ENCODE data around the gene BLTP3B. TPM values are rescaled to one million over a fixed set of nuclear protein-coding genes. Genes with fewer than 3 reads are reported as not detected.

The BLTP3B gene
- total and polyA plus RNA-seq, 2 experiments from 2014 or later = 14.9 to 31.0 TPM

- Histone ChIP-seq H2AFZ (no peak overlapping the region), H3K4me2 (ENCODE audit: unreplicated experiment) (no peak overlapping the region), H3K79me2 (ENCODE audit: insufficient read depth) (peaks cover 99% of the 10 kb centered on the region), H3K9me2 (ENCODE audit: insufficient read depth) (no peaks in the 10 kb centered on the region), H3K9me3 (ENCODE audit: low read depth) (no peaks in the 10 kb centered on the region), H3K27me3 (replicated peaks; ENCODE audit: insufficient read depth) (no peaks in the 10 kb centered on the region), H3K4me3 (no peak overlapping the region), H3F3A (ENCODE audit: insufficient read depth) (no peaks in the 10 kb centered on the region), H3K4me1 (ENCODE audit: insufficient read depth) (no peaks in the 10 kb centered on the region), H3K36me3 (ENCODE audit: low read depth) (no peaks in the 10 kb centered on the region), H3K9ac (no peak overlapping the region), H3K27ac (no peak overlapping the region), H4K20me1 (ENCODE audit: insufficient read depth) (no peaks in the 10 kb centered on the region; the same call in 1 of the 2 replicates)
- TF ChIP-seq EZH2 (IDR thresholded peaks at IDR 0.05; ENCODE audit: insufficient read depth, poor library complexity, severe bottlenecking) = no peak
- no peak for TF ChIP-seq EZH2phosphoT487 (IDR thresholded peaks at IDR 0.05; ENCODE audit: insufficient read depth, low read depth)
- no peak for DNase-seq
- in situ Hi-C loops (cut with MboI) = no loop called here
- WGBS, 2 experiments (ENCODE audit: low coverage in 1 of 2, low lambda C conversion rate in 2 of 2, missing lambda C conversion rate in 2 of 2) = 93 to 100% methylated on average over 1 of the region's 1 CpG
These were observed 22.3 kb downstream of the BLTP3B start for GRCh38 chr12:100120355-100120754.

- H3K4me1 ChIP-seq (ENCODE audit: insufficient read depth) = peaks cover 8% of the 10 kb centered on the region
- H3K27me3 ChIP-seq (replicated peaks; ENCODE audit: insufficient read depth) = no peaks in the 10 kb centered on the region
- H3K9ac ChIP-seq = no peak overlapping the region
- in situ Hi-C loops (cut with MboI) = no loop called here
- WGBS, 2 experiments (ENCODE audit: low coverage in 1 of 2, low lambda C conversion rate in 2 of 2, missing lambda C conversion rate in 2 of 2) = 96 to 99% methylated on average over 8 of the region's 8 CpGs
- H3K27ac ChIP-seq = no peak overlapping the region
- H3K9me2 ChIP-seq (ENCODE audit: insufficient read depth) = no peaks in the 10 kb centered on the region
- peaks cover 7% of the 10 kb centered on the region; the same call in 1 of the 2 replicates for H3F3A ChIP-seq (ENCODE audit: insufficient read depth)
- H3K4me3 ChIP-seq = no peak overlapping the region
- no peaks in the 10 kb centered on the region for H3K9me3 ChIP-seq (ENCODE audit: low read depth)
- TF ChIP-seq EZH2 (IDR thresholded peaks at IDR 0.05; ENCODE audit: insufficient read depth, poor library complexity, severe bottlenecking) = no peak
- H3K36me3 ChIP-seq (ENCODE audit: low read depth) = no peaks in the 10 kb centered on the region
- DNase-seq = no peak
- H2AFZ ChIP-seq = no peak overlapping the region
- H3K4me2 ChIP-seq (ENCODE audit: unreplicated experiment) = no peak overlapping the region
- peaks cover 3% of the 10 kb centered on the region; the same call in 1 of the 2 replicates for H4K20me1 ChIP-seq (ENCODE audit: insufficient read depth)
- H3K79me2 ChIP-seq (ENCODE audit: insufficient read depth) = peaks cover 100% of the 10 kb centered on the region
These were observed 27.4 kb downstream of the BLTP3B start for GRCh38 chr12:100115291-100115690.

GRCh38 chr12:100114574-100114973 lies 28.1 kb downstream of the BLTP3B start:
- peaks cover 100% of the 10 kb centered on the region for H3K79me2 ChIP-seq (ENCODE audit: insufficient read depth)
- no peak for DNase-seq
- no peaks in the 10 kb centered on the region for H3K9me3 ChIP-seq (ENCODE audit: low read depth)
- in situ Hi-C loops (cut with MboI) = no loop called here
- peaks cover 8% of the 10 kb centered on the region for H3K4me1 ChIP-seq (ENCODE audit: insufficient read depth)
- peaks cover 3% of the 10 kb centered on the region; the same call in 1 of the 2 replicates for H4K20me1 ChIP-seq (ENCODE audit: insufficient read depth)
- H3K4me2 ChIP-seq (ENCODE audit: unreplicated experiment) = no peak overlapping the region
- H3K27me3 ChIP-seq (replicated peaks; ENCODE audit: insufficient read depth) = no peaks in the 10 kb centered on the region
- TF ChIP-seq EZH2 (IDR thresholded peaks at IDR 0.05; ENCODE audit: insufficient read depth, poor library complexity, severe bottlenecking) (no peak), EZH2phosphoT487 (IDR thresholded peaks at IDR 0.05; ENCODE audit: insufficient read depth, low read depth) (no peak)
- no peak overlapping the region for H3K4me3 ChIP-seq
- no peak overlapping the region for H3K9ac ChIP-seq
- H2AFZ ChIP-seq = no peak overlapping the region
- H3K36me3 ChIP-seq (ENCODE audit: low read depth) = no peaks in the 10 kb centered on the region
- H3F3A ChIP-seq (ENCODE audit: insufficient read depth) = peaks cover 7% of the 10 kb centered on the region; the same call in 1 of the 2 replicates
- no peaks in the 10 kb centered on the region for H3K9me2 ChIP-seq (ENCODE audit: insufficient read depth)
- no peak overlapping the region for H3K27ac ChIP-seq

GRCh38 chr12:100110276-100110675 lies 32.4 kb downstream of the BLTP3B start:
- H4K20me1 ChIP-seq (ENCODE audit: insufficient read depth) = peaks cover 3% of the 10 kb centered on the region; the same call in 1 of the 2 replicates
- no peak overlapping the region for H3K9ac ChIP-seq
- peaks cover 94% of the 10 kb centered on the region for H3K79me2 ChIP-seq (ENCODE audit: insufficient read depth)
- H3K4me2 ChIP-seq (ENCODE audit: unreplicated experiment) = no peak overlapping the region
- in situ Hi-C loops (cut with MboI) = no loop called here
- peaks cover 13% of the 10 kb centered on the region for H3K4me1 ChIP-seq (ENCODE audit: insufficient read depth)
- no peak for DNase-seq
- H3K9me3 ChIP-seq (ENCODE audit: low read depth) = no peaks in the 10 kb centered on the region
- no peak overlapping the region for H3K4me3 ChIP-seq
- no peaks in the 10 kb centered on the region for H3K27me3 ChIP-seq (replicated peaks; ENCODE audit: insufficient read depth)
- H3F3A ChIP-seq (ENCODE audit: insufficient read depth) = peaks cover 7% of the 10 kb centered on the region; the same call in 1 of the 2 replicates
- no peak overlapping the region for H2AFZ ChIP-seq
- H3K36me3 ChIP-seq (ENCODE audit: low read depth) = no peaks in the 10 kb centered on the region
- no peaks in the 10 kb centered on the region for H3K9me2 ChIP-seq (ENCODE audit: insufficient read depth)
- no peak overlapping the region for H3K27ac ChIP-seq
- 97 to 98% methylated on average over 4 of the region's 4 CpGs for WGBS, 2 experiments (ENCODE audit: low coverage in 1 of 2, low lambda C conversion rate in 2 of 2, missing lambda C conversion rate in 2 of 2)
- no peak for TF ChIP-seq EZH2phosphoT487 (IDR thresholded peaks at IDR 0.05; ENCODE audit: insufficient read depth, low read depth)
- no peak for TF ChIP-seq EZH2 (IDR thresholded peaks at IDR 0.05; ENCODE audit: insufficient read depth, poor library complexity, severe bottlenecking)

GRCh38 chr12:100106861-100107260 lies 35.8 kb downstream of the BLTP3B start:
- H3K27ac ChIP-seq = no peak overlapping the region
- no peak overlapping the region for H3K9ac ChIP-seq
- no peaks in the 10 kb centered on the region for H4K20me1 ChIP-seq (ENCODE audit: insufficient read depth)
- H3K4me2 ChIP-seq (ENCODE audit: unreplicated experiment) = no peak overlapping the region
- peaks cover 84% of the 10 kb centered on the region for H3K79me2 ChIP-seq (ENCODE audit: insufficient read depth)
- no peak overlapping the region for H3K4me3 ChIP-seq
- H3F3A ChIP-seq (ENCODE audit: insufficient read depth) = no peaks in the 10 kb centered on the region
- no peaks in the 10 kb centered on the region for H3K36me3 ChIP-seq (ENCODE audit: low read depth)
- in situ Hi-C loops (cut with MboI) = no loop called here
- no peak for DNase-seq
- no peaks in the 10 kb centered on the region for H3K9me2 ChIP-seq (ENCODE audit: insufficient read depth)
- no peaks in the 10 kb centered on the region for H3K9me3 ChIP-seq (ENCODE audit: low read depth)
- H2AFZ ChIP-seq = no peak overlapping the region
- H3K4me1 ChIP-seq (ENCODE audit: insufficient read depth) = 0 out of 2 replicates have a peak, but pooled peaks cover 5% of the 10 kb centered on the region
- WGBS, 2 experiments (ENCODE audit: low coverage in 1 of 2, low lambda C conversion rate in 2 of 2, missing lambda C conversion rate in 2 of 2) = 93 to 96% methylated on average over 6 of the region's 6 CpGs
- H3K27me3 ChIP-seq (replicated peaks; ENCODE audit: insufficient read depth) = no peaks in the 10 kb centered on the region
- TF ChIP-seq EZH2 (IDR thresholded peaks at IDR 0.05; ENCODE audit: insufficient read depth, poor library complexity, severe bottlenecking) (no peak), EZH2phosphoT487 (IDR thresholded peaks at IDR 0.05; ENCODE audit: insufficient read depth, low read depth) (no peak)

Measured in GM23248 (cell line).